ENCODE measurements around the gene TMCC2. TPM values are rescaled to one million over a fixed set of nuclear protein-coding genes. Genes with fewer than 3 reads are reported as not detected.

The TMCC2 gene
- total RNA-seq, 1 donor from 2014 or later, result 10.6 TPM

DNA sequence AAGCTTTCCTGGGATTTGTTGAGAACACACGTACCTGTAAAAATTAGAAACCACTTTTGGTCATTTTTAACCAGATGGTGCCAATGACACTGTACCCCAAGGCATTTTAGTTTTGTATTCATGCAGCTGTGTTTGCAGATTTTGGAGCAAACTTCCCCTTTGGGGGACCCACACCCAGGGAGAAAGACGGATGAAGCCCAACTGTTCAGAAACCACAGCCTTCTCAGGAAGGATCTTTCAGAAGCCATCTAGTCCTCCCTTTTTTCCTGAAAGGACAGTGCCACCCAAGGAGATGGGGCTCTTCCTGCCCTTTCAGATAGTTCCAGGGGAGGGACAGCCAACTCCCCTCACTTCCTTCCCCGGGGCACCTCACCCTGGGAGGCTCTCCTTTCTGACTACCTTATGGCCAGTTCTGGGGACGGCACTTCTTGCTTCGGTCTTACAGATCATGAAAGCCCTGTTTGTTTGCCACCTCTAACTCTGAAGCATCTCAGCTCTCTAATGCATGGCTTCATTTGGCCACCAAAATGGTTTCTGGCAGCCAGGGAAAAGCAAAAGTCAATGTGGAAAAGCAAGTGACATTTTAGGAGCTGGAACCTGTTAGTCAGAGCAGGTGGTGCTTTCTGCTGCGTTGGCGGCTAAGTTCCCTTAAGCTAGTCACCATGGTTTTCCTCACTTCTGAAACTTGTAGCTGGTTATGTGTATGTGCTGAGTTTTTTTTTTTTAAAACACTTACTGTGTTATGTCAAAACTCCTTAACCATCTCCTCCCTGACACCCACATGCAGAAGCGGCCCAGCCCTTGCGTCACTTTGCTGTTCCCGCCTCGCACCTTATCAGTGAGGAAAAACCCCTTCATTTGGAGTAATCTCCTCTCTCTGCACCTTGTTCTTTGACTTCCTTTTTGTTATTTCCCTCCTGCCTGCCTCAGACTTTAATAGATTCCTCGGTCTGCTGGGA, 10.1 kb downstream of the TMCC2 start:
- Histone ChIP-seq H3K4me2 (ENCODE audit: low read length) (no peak overlapping the region), H3K9me3 (ENCODE audit: insufficient read depth, low read depth, low read length) (no peaks in the 10 kb centered on the region), H3K27me3 (ENCODE audit: insufficient read depth, low read length) (no peaks in the 10 kb centered on the region), H3K4me1 (ENCODE audit: insufficient read depth, low read length) (no peaks in the 10 kb centered on the region), H3K79me2 (ENCODE audit: insufficient read depth, low read length) (no peaks in the 10 kb centered on the region), H2AFZ (ENCODE audit: low read depth, low read length) (no peak overlapping the region), H3K27ac (ENCODE audit: low read depth, low read length) (no peak overlapping the region), H3K36me3 (ENCODE audit: insufficient read depth, low read length) (no peaks in the 10 kb centered on the region), H3K4me3 (ENCODE audit: insufficient read depth, low read depth, low read length) (no peak overlapping the region), H3K9ac (ENCODE audit: low read length) (no peak overlapping the region), H4K20me1 (ENCODE audit: insufficient read depth, low read length) (no peaks in the 10 kb centered on the region)
- Mint-ChIP-seq H3K27me3 (ENCODE audit: low read depth, unreplicated experiment) (peaks cover 5% of the 10 kb centered on the region), H3K9me3 (ENCODE audit: unreplicated experiment) (no peaks in the 10 kb centered on the region), H3K27ac (ENCODE audit: unreplicated experiment) (no peak overlapping the region), H3K36me3 (ENCODE audit: low read depth, unreplicated experiment) (peaks cover 9% of the 10 kb centered on the region), H3K4me1 (ENCODE audit: low read depth, unreplicated experiment) (no peaks in the 10 kb centered on the region), H3K4me3 (ENCODE audit: unreplicated experiment) (no peak overlapping the region)
- DNase-seq (ENCODE audit: low read depth) (no peak), FAIRE-seq (no peak)
- no peak for TF ChIP-seq EZH2 (IDR thresholded peaks at IDR 0.05; ENCODE audit: insufficient read depth, low read length)

DNA sequence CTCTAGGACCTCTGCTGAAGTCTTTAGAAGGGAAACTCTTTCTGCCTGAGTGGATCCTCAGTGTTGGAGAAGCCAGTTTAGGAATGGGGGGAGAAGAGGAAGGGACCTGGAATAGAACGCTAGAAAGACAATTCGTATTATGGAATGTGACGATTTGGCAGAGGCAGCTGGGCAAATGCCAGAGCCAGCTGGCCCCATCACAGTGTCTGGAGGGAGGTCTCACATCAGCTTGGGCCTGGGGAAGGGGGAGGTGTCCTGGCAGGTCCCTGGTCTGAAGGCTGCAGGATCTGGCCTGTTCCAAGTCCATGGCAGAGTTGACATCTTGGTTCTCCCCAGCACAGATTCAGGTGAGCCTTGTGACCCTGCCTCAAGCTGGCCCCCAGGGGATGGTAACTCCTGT, 11.3 kb downstream of the TMCC2 start:
- Mint-ChIP-seq H3K36me3 (ENCODE audit: low read depth, unreplicated experiment) (peaks cover 9% of the 10 kb centered on the region), H3K9me3 (ENCODE audit: unreplicated experiment) (no peaks in the 10 kb centered on the region), H3K4me1 (ENCODE audit: low read depth, unreplicated experiment) (no peaks in the 10 kb centered on the region), H3K27me3 (ENCODE audit: low read depth, unreplicated experiment) (peaks cover 5% of the 10 kb centered on the region), H3K27ac (ENCODE audit: unreplicated experiment) (no peak overlapping the region), H3K4me3 (ENCODE audit: unreplicated experiment) (no peak overlapping the region)
- Histone ChIP-seq H3K9ac (ENCODE audit: low read length) (no peak overlapping the region), H4K20me1 (ENCODE audit: insufficient read depth, low read length) (no peaks in the 10 kb centered on the region), H3K4me3 (ENCODE audit: insufficient read depth, low read depth, low read length) (no peak overlapping the region), H2AFZ (ENCODE audit: low read depth, low read length) (no peak overlapping the region), H3K79me2 (ENCODE audit: insufficient read depth, low read length) (no peaks in the 10 kb centered on the region), H3K4me2 (ENCODE audit: low read length) (no peak overlapping the region), H3K27me3 (ENCODE audit: insufficient read depth, low read length) (no peaks in the 10 kb centered on the region), H3K27ac (ENCODE audit: low read depth, low read length) (no peak overlapping the region), H3K4me1 (ENCODE audit: insufficient read depth, low read length) (no peaks in the 10 kb centered on the region), H3K9me3 (ENCODE audit: insufficient read depth, low read depth, low read length) (no peaks in the 10 kb centered on the region), H3K36me3 (ENCODE audit: insufficient read depth, low read length) (no peaks in the 10 kb centered on the region)
- DNase-seq (ENCODE audit: low read depth) (no peak), FAIRE-seq (no peak)
- TF ChIP-seq, protein P1, sequence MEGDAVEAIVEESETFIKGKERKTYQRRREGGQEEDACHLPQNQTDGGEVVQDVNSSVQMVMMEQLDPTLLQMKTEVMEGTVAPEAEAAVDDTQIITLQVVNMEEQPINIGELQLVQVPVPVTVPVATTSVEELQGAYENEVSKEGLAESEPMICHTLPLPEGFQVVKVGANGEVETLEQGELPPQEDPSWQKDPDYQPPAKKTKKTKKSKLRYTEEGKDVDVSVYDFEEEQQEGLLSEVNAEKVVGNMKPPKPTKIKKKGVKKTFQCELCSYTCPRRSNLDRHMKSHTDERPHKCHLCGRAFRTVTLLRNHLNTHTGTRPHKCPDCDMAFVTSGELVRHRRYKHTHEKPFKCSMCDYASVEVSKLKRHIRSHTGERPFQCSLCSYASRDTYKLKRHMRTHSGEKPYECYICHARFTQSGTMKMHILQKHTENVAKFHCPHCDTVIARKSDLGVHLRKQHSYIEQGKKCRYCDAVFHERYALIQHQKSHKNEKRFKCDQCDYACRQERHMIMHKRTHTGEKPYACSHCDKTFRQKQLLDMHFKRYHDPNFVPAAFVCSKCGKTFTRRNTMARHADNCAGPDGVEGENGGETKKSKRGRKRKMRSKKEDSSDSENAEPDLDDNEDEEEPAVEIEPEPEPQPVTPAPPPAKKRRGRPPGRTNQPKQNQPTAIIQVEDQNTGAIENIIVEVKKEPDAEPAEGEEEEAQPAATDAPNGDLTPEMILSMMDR (IDR thresholded peaks at IDR 0.05; ENCODE audit: insufficient read depth, low read depth, low read length), result no peak
- no peak for TF ChIP-seq EZH2 (IDR thresholded peaks at IDR 0.05; ENCODE audit: insufficient read depth, low read length)

DNA sequence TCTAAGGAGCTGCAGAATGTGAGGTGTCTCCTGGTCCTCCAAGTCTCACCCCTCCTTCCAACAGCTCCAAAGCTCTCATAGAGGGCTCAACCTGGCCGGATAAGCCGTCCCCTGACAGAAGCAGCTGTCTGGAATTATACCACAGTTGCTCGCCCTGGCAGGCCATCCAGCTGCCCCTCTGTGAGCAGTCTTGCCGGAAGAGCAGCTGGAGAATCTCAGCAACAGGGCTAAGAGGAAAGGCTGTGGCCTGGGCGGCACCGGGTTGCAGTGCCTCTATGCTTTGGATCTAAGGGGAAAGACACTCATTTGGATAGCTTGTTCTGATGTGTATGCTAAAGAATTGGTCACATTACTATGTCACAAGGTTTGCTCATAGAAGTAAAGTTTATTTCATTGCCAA, 12.4 kb downstream of the TMCC2 start:
- DNase-seq (ENCODE audit: low read depth) (no peak), FAIRE-seq (no peak)
- H2AFZ ChIP-seq (ENCODE audit: low read depth, low read length), result no peak overlapping the region
- no peak overlapping the region for H3K9ac ChIP-seq (ENCODE audit: low read length)
- H3K79me2 ChIP-seq (ENCODE audit: insufficient read depth, low read length), result no peaks in the 10 kb centered on the region
- H3K27me3 ChIP-seq (ENCODE audit: insufficient read depth, low read length), result no peaks in the 10 kb centered on the region
- H3K4me2 ChIP-seq (ENCODE audit: low read length), result no peak overlapping the region
- peaks cover 9% of the 10 kb centered on the region for H3K36me3 Mint-ChIP-seq (ENCODE audit: low read depth, unreplicated experiment)
- no peaks in the 10 kb centered on the region for H3K36me3 ChIP-seq (ENCODE audit: insufficient read depth, low read length)
- H3K27ac Mint-ChIP-seq (ENCODE audit: unreplicated experiment), result no peak overlapping the region
- H3K4me1 Mint-ChIP-seq (ENCODE audit: low read depth, unreplicated experiment), result no peaks in the 10 kb centered on the region
- no peaks in the 10 kb centered on the region for H3K9me3 Mint-ChIP-seq (ENCODE audit: unreplicated experiment)
- H3K9me3 ChIP-seq (ENCODE audit: insufficient read depth, low read depth, low read length), result no peaks in the 10 kb centered on the region
- no peak overlapping the region for H3K4me3 Mint-ChIP-seq (ENCODE audit: unreplicated experiment)
- H3K4me3 ChIP-seq (ENCODE audit: insufficient read depth, low read depth, low read length), result no peak overlapping the region
- no peaks in the 10 kb centered on the region for H4K20me1 ChIP-seq (ENCODE audit: insufficient read depth, low read length)
- H3K4me1 ChIP-seq (ENCODE audit: insufficient read depth, low read length), result no peaks in the 10 kb centered on the region
- TF ChIP-seq, protein P1 (IDR thresholded peaks at IDR 0.05; ENCODE audit: insufficient read depth, low read depth, low read length), result no peak
- H3K27ac ChIP-seq (ENCODE audit: low read depth, low read length), result no peak overlapping the region
- peaks cover 5% of the 10 kb centered on the region for H3K27me3 Mint-ChIP-seq (ENCODE audit: low read depth, unreplicated experiment)

Data from astrocyte (in vitro differentiated cells and primary cell).